Measurements from ENCODE around the gene ATP13A3. TPM values are rescaled to one million over a fixed set of nuclear protein-coding genes. Genes with fewer than 3 reads are reported as not detected.

The ATP13A3 gene
- total RNA-seq, 1 experiment from 2014 or later: 121 TPM

GRCh38 chr3:194364652-194365434, 122.0 kb downstream of the ATP13A3 start:
- Histone ChIP-seq H3K4me3 (ENCODE audit: low read depth, low read length, poor library complexity, severe bottlenecking) (no peak overlapping the region), H3K27ac (ENCODE audit: low read depth, low read length, poor library complexity, severe bottlenecking) (no peak overlapping the region), H3K36me3 (ENCODE audit: insufficient read depth, low read length, poor library complexity, severe bottlenecking) (no peaks in the 10 kb centered on the region), H3K27me3 (replicated peaks; ENCODE audit: insufficient read depth, low read depth, low read length, poor library complexity) (no peaks in the 10 kb centered on the region), H3K4me1 (ENCODE audit: insufficient read depth, low read length, poor library complexity, severe bottlenecking) (peaks cover 10% of the 10 kb centered on the region), H3K9me3 (ENCODE audit: low read depth, low read length, poor library complexity, severe bottlenecking) (no peaks in the 10 kb centered on the region)
- POLR2A ChIA-PET (ENCODE audit: low non-redundant PET): no interaction called here
- intact Hi-C loops (cut with micrococcal nuclease; ENCODE audit: unreplicated experiment): no loop called here
- CTCF ChIA-PET: no interaction called here
- BruUV-seq (replicated peaks): no TSS peak
- DNase-seq (ENCODE audit: low spot score): peak; percentile 50
- TF ChIP-seq EZH2 (IDR thresholded peaks at IDR 0.05; ENCODE audit: borderline replicate concordance, low read depth, low read length, poor library complexity, severe bottlenecking) (no peak), CTCF (conservative IDR thresholded peaks at IDR 0.05; ENCODE audit: low read depth, low read length) (no peak)

DNA sequence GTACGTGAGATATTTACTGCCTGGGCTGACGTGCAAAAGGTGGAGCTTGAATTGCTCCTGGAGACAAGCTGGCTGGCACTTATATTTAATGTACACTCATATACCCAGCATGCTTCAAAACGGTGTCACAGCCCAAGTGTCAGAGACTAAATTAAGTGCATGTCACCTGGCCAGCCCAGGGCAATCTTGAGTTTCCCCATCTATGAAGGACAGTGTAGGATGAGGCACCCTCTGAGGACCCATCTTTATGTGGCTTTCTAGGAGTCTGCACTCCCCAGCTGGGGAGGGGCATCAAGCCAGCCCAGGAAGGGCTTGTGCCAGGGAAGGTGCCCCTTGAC, 122.5 kb downstream of the ATP13A3 start:
- H3K27ac ChIP-seq (ENCODE audit: low read depth, low read length, poor library complexity, severe bottlenecking): no peak overlapping the region
- peaks cover 10% of the 10 kb centered on the region for H3K4me1 ChIP-seq (ENCODE audit: insufficient read depth, low read length, poor library complexity, severe bottlenecking)
- no peaks in the 10 kb centered on the region for H3K36me3 ChIP-seq (ENCODE audit: insufficient read depth, low read length, poor library complexity, severe bottlenecking)
- no peaks in the 10 kb centered on the region for H3K27me3 ChIP-seq (replicated peaks; ENCODE audit: insufficient read depth, low read depth, low read length, poor library complexity)
- no peak overlapping the region for H3K4me3 ChIP-seq (ENCODE audit: low read depth, low read length, poor library complexity, severe bottlenecking)
- TF ChIP-seq CTCF (conservative IDR thresholded peaks at IDR 0.05; ENCODE audit: low read depth, low read length) (no peak), EZH2 (IDR thresholded peaks at IDR 0.05; ENCODE audit: borderline replicate concordance, low read depth, low read length, poor library complexity, severe bottlenecking) (no peak)
- no peaks in the 10 kb centered on the region for H3K9me3 ChIP-seq (ENCODE audit: low read depth, low read length, poor library complexity, severe bottlenecking)
- intact Hi-C loops (cut with micrococcal nuclease; ENCODE audit: unreplicated experiment): no loop called here
- no TSS peak for BruUV-seq (replicated peaks)
- CTCF ChIA-PET: interaction anchor here (0.6 kb wide), 1 partner anchor 26 kb away, joined by 3 read pairs; no protein-coding TSS in a partner anchor
- no peak for DNase-seq (ENCODE audit: low spot score)
- POLR2A ChIA-PET (ENCODE audit: low non-redundant PET): no interaction called here

DNA sequence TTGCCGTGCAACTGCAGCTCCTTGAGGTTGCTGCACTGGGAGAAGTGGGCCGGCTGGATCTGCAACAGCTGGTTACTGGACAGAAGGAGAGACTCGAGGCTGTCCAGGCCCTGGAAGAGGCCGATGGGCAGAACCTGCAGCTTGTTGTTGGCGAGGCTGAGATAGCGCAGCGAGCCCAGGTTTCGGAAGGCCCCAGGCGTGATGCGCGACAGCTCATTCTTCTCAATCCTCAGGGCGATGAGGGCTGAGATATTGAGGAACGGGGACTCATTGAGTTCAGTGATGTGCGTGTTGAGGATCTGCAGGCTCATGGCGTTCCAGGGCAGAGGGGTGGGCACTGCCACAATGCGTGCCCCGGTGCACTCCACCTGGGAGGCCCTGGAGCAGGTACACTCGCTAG, 126.2 kb downstream of the ATP13A3 start:
- no TSS peak for BruUV-seq (replicated peaks)
- TF ChIP-seq CTCF (conservative IDR thresholded peaks at IDR 0.05; ENCODE audit: low read depth, low read length): no peak
- TF ChIP-seq EZH2 (IDR thresholded peaks at IDR 0.05; ENCODE audit: borderline replicate concordance, low read depth, low read length, poor library complexity, severe bottlenecking): no peak
- no peaks in the 10 kb centered on the region for H3K27me3 ChIP-seq (replicated peaks; ENCODE audit: insufficient read depth, low read depth, low read length, poor library complexity)
- DNase-seq (ENCODE audit: low spot score): no peak
- no peaks in the 10 kb centered on the region for H3K9me3 ChIP-seq (ENCODE audit: low read depth, low read length, poor library complexity, severe bottlenecking)
- H3K4me3 ChIP-seq (ENCODE audit: low read depth, low read length, poor library complexity, severe bottlenecking): no peak overlapping the region
- peaks cover 10% of the 10 kb centered on the region for H3K4me1 ChIP-seq (ENCODE audit: insufficient read depth, low read length, poor library complexity, severe bottlenecking)
- POLR2A ChIA-PET (ENCODE audit: low non-redundant PET): no interaction called here
- no peaks in the 10 kb centered on the region for H3K36me3 ChIP-seq (ENCODE audit: insufficient read depth, low read length, poor library complexity, severe bottlenecking)
- no peak overlapping the region for H3K27ac ChIP-seq (ENCODE audit: low read depth, low read length, poor library complexity, severe bottlenecking)
- CTCF ChIA-PET: no interaction called here
- intact Hi-C loops (cut with micrococcal nuclease; ENCODE audit: unreplicated experiment): no loop called here
